HEK293 (cell line): ENCODE data around the gene SNX20.

ENCODE experiments used
- YY2 ChIP-seq: fragments of 450-650 bp; formaldehyde crosslinking; IDR thresholded peaks from 2 replicates; pipeline ENCODE4 v1.5.1; 2016; ENCODE audit warnings: missing biosample characterization, missing genetic modification characterization
- ZNF121 ChIP-seq: fragments of 450-650 bp; formaldehyde crosslinking; IDR thresholded peaks from 2 replicates; pipeline ENCODE4 v1.5.1; 2016; ENCODE audit warnings: missing biosample characterization, missing genetic modification characterization
- ZNF169 ChIP-seq: fragments of 450-650 bp; formaldehyde crosslinking; IDR thresholded peaks from 2 replicates; pipeline ENCODE4 v1.5.1; 2016; ENCODE audit warnings: missing biosample characterization, missing genetic modification characterization
- ZNF501 ChIP-seq: fragments of 450-650 bp; formaldehyde crosslinking; IDR thresholded peaks from 2 replicates; pipeline ENCODE4 v1.5.1; 2016; ENCODE audit warnings: missing biosample characterization, missing genetic modification characterization
- ZNF510 ChIP-seq: fragments of 450-650 bp; formaldehyde crosslinking; IDR thresholded peaks from 2 replicates; pipeline ENCODE4 v1.5.1; 2018; ENCODE audit warnings: mild to moderate bottlenecking, missing genetic modification characterization, missing biosample characterization; ENCODE audit not compliant: insufficient replicate concordance
- ZNF707 ChIP-seq: fragments of 450-650 bp; formaldehyde crosslinking; IDR thresholded peaks from 2 replicates; pipeline ENCODE4 v1.5.1; 2016; ENCODE audit warnings: missing biosample characterization, missing genetic modification characterization
- TF ChIP-seq, protein P1 (sequence below): fragments of 450-650 bp; formaldehyde crosslinking; IDR thresholded peaks from 2 replicates; pipeline ENCODE4; 2016; ENCODE audit warnings: missing biosample characterization, missing genetic modification characterization
- TF ChIP-seq, protein P2 (sequence below): fragments of 450-650 bp; formaldehyde crosslinking; IDR thresholded peaks from 2 replicates; pipeline ENCODE4 v1.5.1; 2016; ENCODE audit warnings: missing biosample characterization, missing genetic modification characterization
- TF ChIP-seq, protein P3 (sequence below): fragments of 450-650 bp; formaldehyde crosslinking; IDR thresholded peaks from 2 replicates; pipeline ENCODE4 v1.5.1; 2016; ENCODE audit warnings: missing biosample characterization, missing genetic modification characterization

DNA sequence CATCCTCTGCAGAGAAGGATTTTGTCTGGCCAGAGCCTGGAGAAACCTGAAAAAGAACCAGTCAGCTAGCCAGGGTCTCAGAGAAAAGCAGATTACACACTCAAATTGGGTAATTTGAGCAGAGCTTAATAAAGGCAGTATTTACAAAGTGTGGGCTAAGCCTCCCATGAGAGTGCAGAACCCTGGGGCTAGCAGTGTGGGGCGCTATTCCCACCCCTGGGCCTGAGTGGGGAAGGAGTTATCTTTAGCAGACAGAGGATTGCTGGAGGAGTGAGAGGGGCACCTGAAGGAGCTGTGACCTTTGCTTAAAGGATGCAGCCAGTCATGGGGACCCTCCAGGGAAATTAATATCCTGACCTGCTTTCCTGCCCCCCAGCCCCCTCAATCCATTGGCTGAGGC, 46.2 kb downstream of the SNX20 start:
- TF ChIP-seq ZNF121 (tag by site-specific recombination): no peak
- no peak for TF ChIP-seq ZNF707 (tag by site-specific recombination)
- TF ChIP-seq, protein P1, sequence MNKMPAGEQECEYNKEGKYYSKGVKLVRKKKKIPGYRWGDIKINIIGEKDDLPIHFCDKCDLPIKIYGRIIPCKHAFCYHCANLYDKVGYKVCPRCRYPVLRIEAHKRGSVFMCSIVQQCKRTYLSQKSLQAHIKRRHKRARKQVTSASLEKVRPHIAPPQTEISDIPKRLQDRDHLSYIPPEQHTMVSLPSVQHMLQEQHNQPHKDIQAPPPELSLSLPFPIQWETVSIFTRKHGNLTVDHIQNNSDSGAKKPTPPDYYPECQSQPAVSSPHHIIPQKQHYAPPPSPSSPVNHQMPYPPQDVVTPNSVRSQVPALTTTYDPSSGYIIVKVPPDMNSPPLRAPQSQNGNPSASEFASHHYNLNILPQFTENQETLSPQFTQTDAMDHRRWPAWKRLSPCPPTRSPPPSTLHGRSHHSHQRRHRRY: no peak
- TF ChIP-seq ZNF169 (tag by site-specific recombination): no peak
- TF ChIP-seq YY2 (tag by site-specific recombination): no peak
- no peak for TF ChIP-seq ZNF501 (tag by site-specific recombination)
- TF ChIP-seq, protein P2, sequence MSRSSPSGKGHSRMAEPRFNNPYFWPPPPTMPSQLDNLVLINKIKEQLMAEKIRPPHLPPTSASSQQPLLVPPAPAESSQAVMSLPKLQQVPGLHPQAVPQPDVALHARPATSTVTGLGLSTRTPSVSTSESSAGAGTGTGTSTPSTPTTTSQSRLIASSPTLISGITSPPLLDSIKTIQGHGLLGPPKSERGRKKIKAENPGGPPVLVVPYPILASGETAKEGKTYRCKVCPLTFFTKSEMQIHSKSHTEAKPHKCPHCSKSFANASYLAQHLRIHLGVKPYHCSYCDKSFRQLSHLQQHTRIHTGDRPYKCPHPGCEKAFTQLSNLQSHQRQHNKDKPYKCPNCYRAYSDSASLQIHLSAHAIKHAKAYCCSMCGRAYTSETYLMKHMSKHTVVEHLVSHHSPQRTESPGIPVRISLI: no peak
- TF ChIP-seq ZNF510: no peak
- TF ChIP-seq, protein P3, sequence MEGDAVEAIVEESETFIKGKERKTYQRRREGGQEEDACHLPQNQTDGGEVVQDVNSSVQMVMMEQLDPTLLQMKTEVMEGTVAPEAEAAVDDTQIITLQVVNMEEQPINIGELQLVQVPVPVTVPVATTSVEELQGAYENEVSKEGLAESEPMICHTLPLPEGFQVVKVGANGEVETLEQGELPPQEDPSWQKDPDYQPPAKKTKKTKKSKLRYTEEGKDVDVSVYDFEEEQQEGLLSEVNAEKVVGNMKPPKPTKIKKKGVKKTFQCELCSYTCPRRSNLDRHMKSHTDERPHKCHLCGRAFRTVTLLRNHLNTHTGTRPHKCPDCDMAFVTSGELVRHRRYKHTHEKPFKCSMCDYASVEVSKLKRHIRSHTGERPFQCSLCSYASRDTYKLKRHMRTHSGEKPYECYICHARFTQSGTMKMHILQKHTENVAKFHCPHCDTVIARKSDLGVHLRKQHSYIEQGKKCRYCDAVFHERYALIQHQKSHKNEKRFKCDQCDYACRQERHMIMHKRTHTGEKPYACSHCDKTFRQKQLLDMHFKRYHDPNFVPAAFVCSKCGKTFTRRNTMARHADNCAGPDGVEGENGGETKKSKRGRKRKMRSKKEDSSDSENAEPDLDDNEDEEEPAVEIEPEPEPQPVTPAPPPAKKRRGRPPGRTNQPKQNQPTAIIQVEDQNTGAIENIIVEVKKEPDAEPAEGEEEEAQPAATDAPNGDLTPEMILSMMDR (tag by site-specific recombination): no peak
